HepG2 (cell line): Measurements from ENCODE around the gene VKORC1. TPM values are rescaled to one million over a fixed set of nuclear protein-coding genes. Genes with fewer than 3 reads are reported as not detected.

Experiments used
- ADNP ChIP-seq: sonication (generic); formaldehyde crosslinking; IDR thresholded peaks from 2 replicates; pipeline ENCODE4 v1.4.0; 2020; ENCODE audit warnings: missing genetic modification reagents
- CEBPB ChIP-seq: IDR thresholded peaks from 2 replicates; pipeline ENCODE4 v1.6.1; 2011; ENCODE audit warnings: low read depth, low read length, improper control_type of control experiment, borderline replicate concordance
- DRAP1 ChIP-seq: IDR thresholded peaks from 2 replicates; pipeline ENCODE4 v1.6.1; 2016; ENCODE audit warnings: missing genetic modification reagents, missing compliant biosample characterization
- GFI1 ChIP-seq: sonication (generic); formaldehyde crosslinking; IDR thresholded peaks from 2 replicates; pipeline ENCODE4 v1.5.0; 2020; ENCODE audit warnings: missing genetic modification reagents, mild to moderate bottlenecking, borderline replicate concordance
- KDM5B ChIP-seq: sonication (generic); formaldehyde crosslinking; IDR thresholded peaks from 2 replicates; pipeline ENCODE4 v1.4.0; 2020; ENCODE audit warnings: missing genetic modification reagents, mild to moderate bottlenecking, borderline replicate concordance
- PAXIP1 ChIP-seq: sonication (generic); formaldehyde crosslinking; conservative IDR thresholded peaks from 2 replicates; pipeline ENCODE4 v1.4.0; 2020; ENCODE audit warnings: mild to moderate bottlenecking, missing genetic modification reagents, moderate library complexity
- PHF8 ChIP-seq: sonication (generic); formaldehyde crosslinking; IDR thresholded peaks from 2 replicates; pipeline ENCODE4 v1.5.0; 2020; ENCODE audit warnings: missing genetic modification reagents
- ZGPAT ChIP-seq: IDR thresholded peaks from 2 replicates; pipeline ENCODE4 v1.6.1; 2016; ENCODE audit warnings: mild to moderate bottlenecking
- ZNF121 ChIP-seq: sonication (generic); formaldehyde crosslinking; IDR thresholded peaks from 2 replicates; pipeline ENCODE4 v1.5.0; 2020; ENCODE audit warnings: mild to moderate bottlenecking, missing genetic modification reagents
- ZNF256 ChIP-seq: sonication (generic); formaldehyde crosslinking; conservative IDR thresholded peaks from 2 replicates; pipeline ENCODE4 v1.4.0; 2020; ENCODE audit warnings: missing genetic modification reagents
- ZNF296 ChIP-seq: sonication (generic); formaldehyde crosslinking; conservative IDR thresholded peaks from 2 replicates; pipeline ENCODE4 v1.5.0; 2020; ENCODE audit warnings: mild to moderate bottlenecking, missing genetic modification reagents
- ZNF382 ChIP-seq: sonication (generic); formaldehyde crosslinking; IDR thresholded peaks from 2 replicates; pipeline ENCODE4 v1.5.0; 2020; ENCODE audit warnings: missing genetic modification reagents, mild to moderate bottlenecking, borderline replicate concordance
- ZNF446 ChIP-seq: sonication (generic); formaldehyde crosslinking; IDR thresholded peaks from 2 replicates; pipeline ENCODE4 v1.5.0; 2020; ENCODE audit warnings: mild to moderate bottlenecking, missing genetic modification reagents
- ZNF547 ChIP-seq: sonication (generic); formaldehyde crosslinking; IDR thresholded peaks from 2 replicates; pipeline ENCODE4 v1.5.1; 2020; ENCODE audit warnings: mild to moderate bottlenecking, missing genetic modification reagents
- ZNF800 ChIP-seq: sonication (generic); formaldehyde crosslinking; IDR thresholded peaks from 2 replicates; pipeline ENCODE4 v1.4.0; 2020; ENCODE audit warnings: missing genetic modification reagents
- polyA plus RNA-seq, 8 experiments: library from polyadenylated mRNA; depleted of rRNA in 3 of 8; stranded (reverse) in 7 of 8; unstranded in 1 of 8; fragments of >200 nt; fragmentation: Illumina TruSeq in 4 of 8; extraction: Trizol in 4 of 8; gene quantifications; 2 replicates each; pipeline versions ENCODE4 v1.2.1 to v1.2.3, GENCODE V29; 2011 to 2016; ENCODE audit warnings: low read depth in 4 of 8, missing spikeins in 1 of 8, mixed read lengths in 1 of 8; ENCODE audit not compliant: insufficient read depth in 1 of 8
- total RNA-seq, 5 experiments: library from RNA; depleted of rRNA; stranded (reverse); fragments of >200 nt; fragmentation: Illumina TruSeq; extraction: Trizol; gene quantifications; 2 replicates each; pipeline ENCODE4 v1.2.3, GENCODE V29; 2016; ENCODE audit warnings: low read depth in 1 of 5
- TF ChIP-seq, protein P1 (sequence below): sonication (generic); formaldehyde crosslinking; IDR thresholded peaks from 2 replicates; pipeline ENCODE4 v1.8.0; 2022; ENCODE audit warnings: mild to moderate bottlenecking, missing genetic modification reagents, moderate library complexity
- TF ChIP-seq, protein P2 (sequence below): sonication (generic); formaldehyde crosslinking; IDR thresholded peaks from 2 replicates; pipeline ENCODE4 v1.8.0; 2022; ENCODE audit warnings: missing genetic modification reagents, mild to moderate bottlenecking, borderline replicate concordance
- TF ChIP-seq, protein P3 (sequence below): sonication (generic); formaldehyde crosslinking; IDR thresholded peaks from 2 replicates; pipeline ENCODE4 v1.5.0; 2020; ENCODE audit warnings: mild to moderate bottlenecking, missing genetic modification reagents

Gene VKORC1
- total and polyA plus RNA-seq, 2 of the 13 experiments (the other 11 are each of a cell fraction or from before 2014, with no cell fraction given): 141 to 615 TPM

DNA sequence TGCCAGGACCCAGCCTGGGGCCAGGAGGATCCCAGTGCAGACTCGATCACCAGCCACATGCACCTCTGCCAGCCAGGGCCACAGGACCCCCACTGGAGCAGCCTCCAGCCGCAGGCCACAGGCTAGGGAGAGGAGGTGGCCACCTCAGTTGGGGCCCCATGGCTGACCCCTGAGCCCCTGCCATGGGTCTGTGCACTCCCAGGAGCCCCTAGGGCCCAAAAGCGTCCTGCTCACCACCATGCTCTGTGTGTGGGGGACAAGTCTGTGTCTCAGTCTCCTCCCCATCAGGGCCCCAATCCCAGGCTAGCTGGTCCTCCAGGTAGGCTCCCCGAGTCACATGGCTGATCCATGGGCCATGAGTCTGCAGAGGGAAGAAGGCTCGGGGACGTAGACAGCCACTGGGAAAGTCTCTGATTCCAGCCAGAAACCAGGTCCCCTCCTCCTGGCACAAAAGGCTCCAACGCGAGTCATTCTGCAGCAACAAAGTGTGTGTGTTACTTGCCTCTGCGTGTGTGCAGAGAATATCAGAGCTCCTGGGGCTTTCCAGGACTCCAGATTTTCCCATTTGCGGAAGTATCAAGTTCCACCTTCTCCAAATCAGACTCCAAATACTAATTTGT lies 47.0 kb upstream of the VKORC1 start (continued):
- TF ChIP-seq, protein P1, sequence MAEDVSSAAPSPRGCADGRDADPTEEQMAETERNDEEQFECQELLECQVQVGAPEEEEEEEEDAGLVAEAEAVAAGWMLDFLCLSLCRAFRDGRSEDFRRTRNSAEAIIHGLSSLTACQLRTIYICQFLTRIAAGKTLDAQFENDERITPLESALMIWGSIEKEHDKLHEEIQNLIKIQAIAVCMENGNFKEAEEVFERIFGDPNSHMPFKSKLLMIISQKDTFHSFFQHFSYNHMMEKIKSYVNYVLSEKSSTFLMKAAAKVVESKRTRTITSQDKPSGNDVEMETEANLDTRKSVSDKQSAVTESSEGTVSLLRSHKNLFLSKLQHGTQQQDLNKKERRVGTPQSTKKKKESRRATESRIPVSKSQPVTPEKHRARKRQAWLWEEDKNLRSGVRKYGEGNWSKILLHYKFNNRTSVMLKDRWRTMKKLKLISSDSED (CRISPR knock-in tag): no peak
- TF ChIP-seq, protein P2, sequence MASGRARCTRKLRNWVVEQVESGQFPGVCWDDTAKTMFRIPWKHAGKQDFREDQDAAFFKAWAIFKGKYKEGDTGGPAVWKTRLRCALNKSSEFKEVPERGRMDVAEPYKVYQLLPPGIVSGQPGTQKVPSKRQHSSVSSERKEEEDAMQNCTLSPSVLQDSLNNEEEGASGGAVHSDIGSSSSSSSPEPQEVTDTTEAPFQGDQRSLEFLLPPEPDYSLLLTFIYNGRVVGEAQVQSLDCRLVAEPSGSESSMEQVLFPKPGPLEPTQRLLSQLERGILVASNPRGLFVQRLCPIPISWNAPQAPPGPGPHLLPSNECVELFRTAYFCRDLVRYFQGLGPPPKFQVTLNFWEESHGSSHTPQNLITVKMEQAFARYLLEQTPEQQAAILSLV (CRISPR knock-in tag): 0 out of 2 replicates have a peak, but pooled peaks have one; percentile 34
- TF ChIP-seq PHF8 (CRISPR knock-in tag) (peak; percentile 55; the same call in 1 of the 2 replicates), DRAP1 (CRISPR knock-in tag) (no peak), ZNF121 (CRISPR knock-in tag) (no peak; the same call in 1 of the 2 replicates), ZNF382 (CRISPR knock-in tag) (no peak), ZNF256 (CRISPR knock-in tag) (no peak), ZNF547 (CRISPR knock-in tag) (no peak), CEBPB (no peak), ZNF800 (CRISPR knock-in tag) (no peak), PAXIP1 (CRISPR knock-in tag) (no peak), GFI1 (CRISPR knock-in tag) (0 out of 2 replicates have a peak, but pooled peaks have one; percentile 2), ZNF446 (no peak), ZGPAT (CRISPR knock-in tag) (no peak), KDM5B (0 out of 2 replicates have a peak, but pooled peaks have one; percentile 1), ZNF296 (CRISPR knock-in tag) (no peak), ADNP (CRISPR knock-in tag) (no peak)
- TF ChIP-seq, protein P3, sequence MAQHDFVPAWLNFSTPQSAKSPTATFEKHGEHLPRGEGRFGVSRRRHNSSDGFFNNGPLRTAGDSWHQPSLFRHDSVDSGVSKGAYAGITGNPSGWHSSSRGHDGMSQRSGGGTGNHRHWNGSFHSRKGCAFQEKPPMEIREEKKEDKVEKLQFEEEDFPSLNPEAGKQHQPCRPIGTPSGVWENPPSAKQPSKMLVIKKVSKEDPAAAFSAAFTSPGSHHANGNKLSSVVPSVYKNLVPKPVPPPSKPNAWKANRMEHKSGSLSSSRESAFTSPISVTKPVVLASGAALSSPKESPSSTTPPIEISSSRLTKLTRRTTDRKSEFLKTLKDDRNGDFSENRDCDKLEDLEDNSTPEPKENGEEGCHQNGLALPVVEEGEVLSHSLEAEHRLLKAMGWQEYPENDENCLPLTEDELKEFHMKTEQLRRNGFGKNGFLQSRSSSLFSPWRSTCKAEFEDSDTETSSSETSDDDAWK (CRISPR knock-in tag): no peak
